KG1 (cell line): ENCODE data around the gene SPDYE2.
"Not testable (repeated sequence)": the region's sequence is repeated elsewhere in the genome, so short reads cannot be mapped to it uniquely, and the experiment has no call there.

ENCODE experiments used
- DNase-seq: peaks from one replicate; lab custom pipeline; 2025; lab: John Stamatoyannopoulos, UW

SPDYE2 gene

GRCh38 chr7:102604431-102605145 is 53.6 kb downstream of the SPDYE2 start:
- not testable (repeated sequence) for DNase-seq

GRCh38 chr7:102606848-102607247 is 55.8 kb downstream of the SPDYE2 start:
- not testable (repeated sequence) for DNase-seq

- not testable (repeated sequence) for DNase-seq
Observed at GRCh38 chr7:102609734-102610133, 58.7 kb downstream of the SPDYE2 start.

GRCh38 chr7:102610441-102610840 is 59.4 kb downstream of the SPDYE2 start:
- not testable (repeated sequence) for DNase-seq

GRCh38 chr7:102611013-102611674 is 60.1 kb downstream of the SPDYE2 start:
- DNase-seq = not testable (repeated sequence)

- not testable (repeated sequence) for DNase-seq
Observed at GRCh38 chr7:102611675-102612325, 60.8 kb downstream of the SPDYE2 start.
